Hair follicular keratinocyte (primary cell): Measurements from ENCODE around the gene PAQR5. TPM values are rescaled to one million over a fixed set of nuclear protein-coding genes. Genes with fewer than 3 reads are reported as not detected.

Experiments
- total RNA-seq: library from RNA; depleted of rRNA; stranded (reverse); fragments of >200 nt; gene quantifications from 2 replicates; pipeline ENCODE4 v1.2.3, GENCODE V29; 2015

PAQR5 gene
- total RNA-seq, result 0.08 and 0.11 TPM in 2 replicates

GRCh38 chr15:69298697-69299441 is at the start of gene PAQR5:
PAQR5 (plus strand) TSS chr15:69298912; CDS start chr15:69360081, 61,169 bp downstream.

GRCh38 chr15:69413822-69414700 is 115.3 kb downstream of the PAQR5 start, which contains the start of gene KIF23:
KIF23 (plus strand) TSS chr15:69414349; CDS start chr15:69414466, 117 bp downstream.

GRCh38 chr15:69452692-69453521 is 154.2 kb downstream of the PAQR5 start, which contains the start of gene RPLP1:
RPLP1 (plus strand) TSS chr15:69452818; CDS start chr15:69452949, 131 bp downstream.

Other genes with a start within 250 kb of the PAQR5 start
- 7.2 and 9.3 TPM in 2 replicates for gene GLCE, start 138.3 kb upstream of the PAQR5 start, total RNA-seq
- 19.3 and 69.1 TPM in 2 replicates for gene KIF23, start 115.4 kb downstream of the PAQR5 start, total RNA-seq
- 719 and 815 TPM in 2 replicates for gene RPLP1, start 153.9 kb downstream of the PAQR5 start, total RNA-seq